Cardiac fibroblast (primary cell): ENCODE results near the gene NAA11.

Source experiments
- DNase-seq, 2 donors: peaks; one replicate each; pipeline versions ENCODE4 v3.0.0 to v3.0.0-alpha.2; 2010; ENCODE audit warnings: low read depth in 2 of 2
- H3K4me3 ChIP-seq, 2 donors: replicated peaks in 1 of 2; 1 replicate in 1 of 2; 2 replicates in 1 of 2; pipeline ENCODE4 v1.5.1; 2011; ENCODE audit warnings: low read depth in 2 of 2, low read length in 2 of 2, mild to moderate bottlenecking in 2 of 2, moderate library complexity in 1 of 2
- CTCF ChIP-seq: IDR thresholded peaks from one replicate; pipeline ENCODE4 v1.5.1; 2011; ENCODE audit warnings: low read depth, mild to moderate bottlenecking, low read length, inconsistent platforms

The NAA11 gene

DNA sequence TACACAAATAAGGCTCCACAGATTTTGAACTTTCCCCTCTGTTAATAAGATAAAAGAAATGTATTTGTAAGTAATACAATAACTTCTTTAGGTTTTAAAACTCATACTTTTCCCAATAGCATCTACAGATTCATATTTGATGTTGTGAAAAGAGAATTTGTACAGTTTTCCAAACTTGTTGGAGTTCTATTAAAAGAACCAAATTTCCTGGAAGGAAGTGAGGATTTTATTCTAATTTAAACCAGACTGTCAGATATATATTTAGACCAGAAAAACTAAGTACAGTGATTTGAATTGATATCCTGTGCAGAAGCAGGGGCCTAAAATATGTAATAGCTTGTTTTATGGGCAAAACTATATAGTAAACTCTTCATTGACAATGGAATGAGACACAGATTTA, 53.7 kb downstream of the NAA11 start:
- H3K4me3 ChIP-seq = no peak overlapping the region
- DNase-seq = no peak
- TF ChIP-seq CTCF = no peak

DNA sequence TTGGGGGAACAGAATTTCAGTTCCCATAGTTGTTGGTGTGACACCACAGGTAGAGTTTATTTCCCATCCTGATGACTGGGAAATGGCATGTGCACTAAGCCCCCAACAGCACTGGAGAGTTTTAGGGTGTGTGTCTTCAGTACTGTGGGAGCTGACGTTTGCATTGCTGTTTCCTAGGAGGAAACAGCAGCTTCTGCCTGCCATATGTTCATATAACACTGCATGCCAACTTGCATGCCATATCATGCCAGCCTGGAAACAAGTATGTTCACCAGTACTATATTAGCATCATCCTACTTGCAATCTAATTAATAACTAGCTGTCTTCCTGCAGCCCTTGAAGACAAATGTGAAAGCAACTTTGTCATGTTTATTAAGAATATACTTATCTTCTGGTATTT, 58.2 kb downstream of the NAA11 start:
- no peak for DNase-seq
- no peak overlapping the region for H3K4me3 ChIP-seq
- no peak for TF ChIP-seq CTCF
